ENCODE results near the gene LARGE1.

DNA sequence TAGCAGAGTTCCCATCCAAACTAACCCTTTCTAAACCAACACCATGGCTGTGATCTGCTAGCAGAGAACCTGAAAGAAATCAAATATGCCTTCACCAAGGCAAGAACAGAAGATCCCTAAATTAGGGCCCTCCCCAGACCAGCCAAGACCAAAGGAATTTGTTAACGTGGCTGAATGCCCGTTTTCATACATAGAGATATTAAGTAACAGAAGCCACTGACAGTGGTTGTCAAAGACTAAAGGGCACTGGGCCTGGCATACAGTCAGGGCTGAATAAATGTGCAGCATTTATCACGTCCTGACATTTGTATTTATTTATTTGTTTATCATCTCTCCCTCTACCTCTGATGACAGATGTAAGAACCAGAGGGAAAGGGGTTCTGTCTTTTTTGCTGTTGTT lies 271.8 kb downstream of the LARGE1 start:
- TF ChIP-seq TAF1 (IDR thresholded peaks at IDR 0.05; ENCODE audit: borderline replicate concordance, insufficient read depth, low read length) (no peak), POLR2AphosphoS5 (IDR thresholded peaks at IDR 0.05; ENCODE audit: low read depth, low read length) (no peak)
- TF ChIP-seq, protein P1, sequence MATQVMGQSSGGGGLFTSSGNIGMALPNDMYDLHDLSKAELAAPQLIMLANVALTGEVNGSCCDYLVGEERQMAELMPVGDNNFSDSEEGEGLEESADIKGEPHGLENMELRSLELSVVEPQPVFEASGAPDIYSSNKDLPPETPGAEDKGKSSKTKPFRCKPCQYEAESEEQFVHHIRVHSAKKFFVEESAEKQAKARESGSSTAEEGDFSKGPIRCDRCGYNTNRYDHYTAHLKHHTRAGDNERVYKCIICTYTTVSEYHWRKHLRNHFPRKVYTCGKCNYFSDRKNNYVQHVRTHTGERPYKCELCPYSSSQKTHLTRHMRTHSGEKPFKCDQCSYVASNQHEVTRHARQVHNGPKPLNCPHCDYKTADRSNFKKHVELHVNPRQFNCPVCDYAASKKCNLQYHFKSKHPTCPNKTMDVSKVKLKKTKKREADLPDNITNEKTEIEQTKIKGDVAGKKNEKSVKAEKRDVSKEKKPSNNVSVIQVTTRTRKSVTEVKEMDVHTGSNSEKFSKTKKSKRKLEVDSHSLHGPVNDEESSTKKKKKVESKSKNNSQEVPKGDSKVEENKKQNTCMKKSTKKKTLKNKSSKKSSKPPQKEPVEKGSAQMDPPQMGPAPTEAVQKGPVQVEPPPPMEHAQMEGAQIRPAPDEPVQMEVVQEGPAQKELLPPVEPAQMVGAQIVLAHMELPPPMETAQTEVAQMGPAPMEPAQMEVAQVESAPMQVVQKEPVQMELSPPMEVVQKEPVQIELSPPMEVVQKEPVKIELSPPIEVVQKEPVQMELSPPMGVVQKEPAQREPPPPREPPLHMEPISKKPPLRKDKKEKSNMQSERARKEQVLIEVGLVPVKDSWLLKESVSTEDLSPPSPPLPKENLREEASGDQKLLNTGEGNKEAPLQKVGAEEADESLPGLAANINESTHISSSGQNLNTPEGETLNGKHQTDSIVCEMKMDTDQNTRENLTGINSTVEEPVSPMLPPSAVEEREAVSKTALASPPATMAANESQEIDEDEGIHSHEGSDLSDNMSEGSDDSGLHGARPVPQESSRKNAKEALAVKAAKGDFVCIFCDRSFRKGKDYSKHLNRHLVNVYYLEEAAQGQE (IDR thresholded peaks at IDR 0.05; ENCODE audit: insufficient read depth in 1 of 2, low read depth in 2 of 2, low read length in 2 of 2) = no peak
